SK-N-SH treated with all-trans-retinoic acid at 6 μM for 48 hours (cell line): Measurements from ENCODE around the gene CELA1.

Experiments used
- ARNTL ChIP-seq: fragments of 450-650 bp; formaldehyde crosslinking; IDR thresholded peaks from 2 replicates; pipeline ENCODE4 v1.5.0; 2020; ENCODE audit warnings: low read depth, mild to moderate bottlenecking, moderate library complexity, borderline replicate concordance
- BACH2 ChIP-seq: fragments of 250-450 bp; sonication (Bioruptor Pico); IDR thresholded peaks from 2 replicates; pipeline ENCODE4 v1.9.0; 2021; ENCODE audit warnings: mild to moderate bottlenecking, borderline replicate concordance
- PATZ1 ChIP-seq: fragments of 250-450 bp; sonication (Bioruptor Pico); IDR thresholded peaks from 2 replicates; pipeline ENCODE4 v1.8.0; 2020; ENCODE audit warnings: mild to moderate bottlenecking, moderate library complexity, borderline replicate concordance
- SNAI2 ChIP-seq: fragments of 250-450 bp; sonication (Bioruptor Pico); IDR thresholded peaks from 2 replicates; pipeline ENCODE4 v1.5.0; 2020; ENCODE audit warnings: mild to moderate bottlenecking, moderate library complexity
- ZC3H10 ChIP-seq: fragments of 250-450 bp; sonication (Bioruptor Pico); IDR thresholded peaks from 2 replicates; pipeline ENCODE4 v1.5.1; 2021; ENCODE audit warnings: mild to moderate bottlenecking, moderate library complexity
- ZFP3 ChIP-seq: fragments of 250-450 bp; sonication (Bioruptor Pico); IDR thresholded peaks from 2 replicates; pipeline ENCODE4 v1.5.0; 2020; ENCODE audit warnings: mild to moderate bottlenecking, moderate library complexity
- ZNF70 ChIP-seq: fragments of 450-650 bp; formaldehyde crosslinking; IDR thresholded peaks from 2 replicates; pipeline ENCODE4 v1.5.0; 2020; ENCODE audit warnings: mild to moderate bottlenecking, moderate library complexity

GRCh38 chr12:51318846-51319599 lies 27.5 kb downstream of the CELA1 start:
- TF ChIP-seq BACH2 (CRISPR knock-in tag) (no peak), ARNTL (CRISPR knock-in tag) (no peak), SNAI2 (no peak), ZNF70 (CRISPR knock-in tag) (no peak), ZFP3 (CRISPR knock-in tag) (no peak), ZC3H10 (CRISPR knock-in tag) (no peak), PATZ1 (CRISPR knock-in tag) (no peak)
